ENCODE results near the gene CPPED1.
"Not testable (repeated sequence)": the region's sequence is repeated elsewhere in the genome, so short reads cannot be mapped to it uniquely, and the experiment has no call there.

GRCh38 chr16:12799996-12800395 lies 3.7 kb downstream of the CPPED1 start:
- TF ChIP-seq CTCF, POLR2A (IDR thresholded peaks at IDR 0.05): not testable (repeated sequence)
